RPMI7951 (cell line): ENCODE data around the gene SLC25A43. TPM values are rescaled to one million over a fixed set of nuclear protein-coding genes. Genes with fewer than 3 reads are reported as not detected.
"Not testable (repeated sequence)": the region's sequence is repeated elsewhere in the genome, so short reads cannot be mapped to it uniquely, and the experiment has no call there.

ENCODE experiments used
- DNase-seq: peaks from one replicate; pipeline ENCODE4 v3.0.0-alpha.2; 2012; ENCODE audit warnings: low read depth
- total RNA-seq: library from RNA; depleted of rRNA; stranded (reverse); fragments of >200 nt; shearing (Covaris generic); gene quantifications from 2 replicates; pipeline ENCODE4 v1.2.3, GENCODE V29; 2014; rRNA removed

SLC25A43 gene
- total RNA-seq, result 20.5 and 22.5 TPM in 2 replicates

GRCh38 chrX:119398974-119399771 lies at the start of gene SLC25A43:
TSS of gene SLC25A43 (plus strand) at chrX:119399336. CDS start at chrX:119399404, 68 bp downstream.
- DNase-seq, result peak; percentile 37

DNA sequence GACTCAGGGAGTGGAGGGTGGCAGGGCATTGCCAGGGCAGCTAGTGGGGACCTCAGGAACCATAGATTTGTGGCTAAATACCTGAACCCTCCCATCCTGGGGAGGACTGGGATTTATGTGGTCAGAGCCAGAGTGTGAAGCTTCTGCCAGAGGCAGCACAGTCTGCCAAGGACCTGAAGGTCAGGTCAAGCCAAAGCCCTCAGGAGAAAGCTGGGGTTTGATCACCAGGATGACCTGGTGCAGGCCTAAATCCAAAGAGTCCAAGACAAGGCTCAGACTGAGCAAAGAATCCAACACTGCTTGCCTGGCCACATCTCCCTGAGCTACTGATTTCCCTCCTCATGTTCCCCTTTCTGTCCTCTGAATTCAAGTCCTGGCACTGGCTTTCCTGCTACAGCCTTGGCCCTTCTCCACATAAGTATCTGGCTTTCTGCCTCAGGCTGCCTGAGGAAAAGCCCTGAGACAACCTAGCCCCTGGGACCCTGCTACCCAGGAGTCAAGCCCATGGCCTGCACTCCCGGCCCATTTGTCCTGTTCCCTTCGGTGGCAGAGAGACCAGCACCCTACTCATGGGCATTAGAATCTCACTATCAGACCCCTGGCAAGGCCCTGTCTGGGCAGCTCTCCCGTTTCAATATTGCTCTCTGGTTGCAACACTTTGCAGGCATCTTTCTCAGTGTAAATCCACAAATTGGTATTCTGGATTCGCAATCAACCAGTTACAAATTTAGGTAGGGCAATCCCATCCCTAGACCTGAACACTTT lies 39.3 kb upstream of the SLC25A43 start:
- no peak for DNase-seq

- DNase-seq, result not testable (repeated sequence)
Measured at GRCh38 chrX:119361451-119361850, 37.7 kb upstream of the SLC25A43 start.

- DNase-seq, result not testable (repeated sequence)
Measured at GRCh38 chrX:119362074-119362473, 37.1 kb upstream of the SLC25A43 start.

- DNase-seq, result no peak
Measured at GRCh38 chrX:119363391-119363790, 35.7 kb upstream of the SLC25A43 start.

DNA sequence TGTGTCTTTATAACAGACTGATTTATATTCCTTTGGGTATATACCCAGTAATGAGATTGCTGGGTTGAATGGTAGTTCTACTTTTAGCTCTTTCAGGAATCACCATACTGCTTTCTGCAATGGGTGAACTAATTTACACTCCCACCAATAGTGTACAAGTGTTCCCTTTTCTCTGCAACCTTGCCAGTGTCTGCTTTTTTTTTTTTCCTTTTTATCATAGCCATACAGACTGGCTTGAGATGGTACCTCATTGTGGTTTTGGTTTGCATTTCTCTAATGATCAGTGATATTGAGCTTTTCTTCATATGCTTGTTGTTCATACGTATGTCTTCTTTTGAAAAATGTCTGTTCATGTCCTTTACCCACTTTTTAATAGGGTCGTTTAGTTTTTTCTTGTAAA lies 27.3 kb upstream of the SLC25A43 start:
- DNase-seq, result not testable (repeated sequence)

DNA sequence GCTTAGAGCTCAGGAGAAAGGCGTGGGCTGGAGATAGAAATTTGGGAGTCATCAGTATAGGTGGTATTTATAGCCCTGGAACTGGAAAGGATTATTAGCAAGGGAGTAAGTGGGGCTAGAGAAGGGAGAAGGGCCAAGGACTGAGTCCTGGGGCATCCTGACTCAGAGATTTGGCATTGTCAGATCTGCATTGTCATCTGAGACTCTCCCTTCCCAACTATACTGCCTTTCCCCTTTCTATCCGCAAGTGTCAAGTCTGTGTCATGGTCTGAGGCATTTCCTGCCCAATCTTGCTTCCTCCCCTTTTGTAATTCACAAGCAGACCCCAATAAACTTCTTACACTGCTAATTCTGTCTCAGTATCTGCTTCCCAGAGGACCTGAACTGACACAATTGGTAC lies 24.4 kb upstream of the SLC25A43 start:
- DNase-seq, result peak; percentile 84

- peak; percentile 76 for DNase-seq
Measured at GRCh38 chrX:119375561-119375960, 23.6 kb upstream of the SLC25A43 start.

DNA sequence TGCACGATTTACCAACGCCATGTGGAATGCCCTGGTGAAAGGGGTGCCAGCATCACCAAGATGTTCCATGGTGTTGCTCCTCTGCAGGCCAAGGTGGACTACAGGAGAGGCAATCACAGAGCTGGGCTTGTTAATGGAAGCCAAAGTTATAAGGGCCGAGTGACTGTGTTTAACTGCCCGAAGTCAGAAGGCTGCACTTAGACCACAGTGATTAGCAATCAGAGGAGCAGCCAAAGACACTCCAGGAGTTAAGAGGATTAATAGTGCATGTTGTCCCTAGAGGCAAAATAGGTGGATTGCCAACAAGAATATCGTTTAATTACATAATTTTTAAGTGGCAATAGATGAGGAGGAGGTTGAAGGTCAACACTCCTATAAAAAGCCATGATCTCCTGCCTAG lies 22.8 kb upstream of the SLC25A43 start:
- no peak for DNase-seq

- no peak for DNase-seq
Measured at GRCh38 chrX:119381349-119381944, 17.7 kb upstream of the SLC25A43 start.

DNA sequence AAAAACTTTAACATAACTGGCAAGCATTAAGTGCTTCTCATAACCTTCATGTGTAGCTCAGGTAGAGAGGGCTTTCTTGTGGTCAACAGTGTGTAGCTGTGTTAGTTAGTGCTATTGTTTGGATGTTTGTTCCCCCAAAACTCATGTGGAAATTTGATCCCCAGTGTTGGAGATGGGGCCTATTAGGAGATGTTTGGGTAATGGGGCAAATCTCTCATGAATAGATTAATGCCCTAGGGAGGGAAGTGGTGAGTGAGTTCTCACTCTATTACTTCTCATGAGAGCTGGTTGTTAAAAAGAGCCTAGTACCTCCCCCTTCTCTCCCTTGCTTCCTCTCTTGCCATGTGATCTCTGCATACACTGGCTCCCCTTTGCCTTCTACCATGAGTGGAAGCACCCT lies 16.5 kb upstream of the SLC25A43 start:
- DNase-seq, result no peak

DNA sequence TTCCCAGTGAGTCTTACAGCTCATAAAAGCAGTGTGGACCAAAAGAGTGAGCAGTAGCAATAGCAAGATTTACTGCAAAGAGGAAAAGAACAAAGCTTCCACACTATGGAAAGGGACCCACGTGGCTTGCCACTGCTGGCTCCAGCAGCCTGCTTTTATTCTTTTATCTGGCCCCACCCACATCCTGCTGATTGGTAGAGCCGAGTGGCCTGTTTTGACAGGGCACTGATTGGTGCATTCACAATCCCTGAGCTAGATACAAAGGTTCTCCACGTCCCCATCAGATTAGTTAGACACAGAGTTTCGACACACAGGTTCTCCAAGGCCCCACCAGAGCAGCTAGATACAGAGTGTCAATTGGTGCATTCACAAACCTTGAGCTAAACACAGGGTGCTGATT lies 12.5 kb upstream of the SLC25A43 start:
- not testable (repeated sequence) for DNase-seq

DNA sequence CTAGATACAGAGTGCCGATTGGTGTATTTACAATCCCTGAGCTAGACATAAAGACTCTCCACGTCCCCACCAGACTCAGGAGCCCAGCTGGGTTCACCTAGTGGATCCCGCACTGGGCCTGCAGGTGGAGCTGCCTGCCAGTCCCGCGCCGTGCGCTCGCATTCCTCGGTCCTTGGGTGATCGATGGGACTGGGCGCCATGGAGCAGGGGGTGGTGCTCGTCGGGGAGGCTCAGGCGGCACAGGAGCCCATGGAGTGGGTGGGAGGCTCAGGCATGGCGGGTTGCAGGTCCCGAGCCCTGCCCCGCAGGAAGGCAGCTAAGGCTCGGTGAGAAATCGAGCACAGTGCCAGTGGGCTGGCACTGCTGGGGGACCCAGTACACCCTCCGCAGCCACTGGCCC lies 11.7 kb upstream of the SLC25A43 start:
- DNase-seq, result not testable (repeated sequence)

GRCh38 chrX:119389214-119389613 lies 9.9 kb upstream of the SLC25A43 start:
- DNase-seq, result no peak

- DNase-seq, result no peak
Measured at GRCh38 chrX:119389871-119390501, 9.2 kb upstream of the SLC25A43 start.

- DNase-seq, result peak; percentile 37
Measured at GRCh38 chrX:119391279-119391678, 7.9 kb upstream of the SLC25A43 start.

- no peak for DNase-seq
Measured at GRCh38 chrX:119393144-119393543, 6.0 kb upstream of the SLC25A43 start.

DNA sequence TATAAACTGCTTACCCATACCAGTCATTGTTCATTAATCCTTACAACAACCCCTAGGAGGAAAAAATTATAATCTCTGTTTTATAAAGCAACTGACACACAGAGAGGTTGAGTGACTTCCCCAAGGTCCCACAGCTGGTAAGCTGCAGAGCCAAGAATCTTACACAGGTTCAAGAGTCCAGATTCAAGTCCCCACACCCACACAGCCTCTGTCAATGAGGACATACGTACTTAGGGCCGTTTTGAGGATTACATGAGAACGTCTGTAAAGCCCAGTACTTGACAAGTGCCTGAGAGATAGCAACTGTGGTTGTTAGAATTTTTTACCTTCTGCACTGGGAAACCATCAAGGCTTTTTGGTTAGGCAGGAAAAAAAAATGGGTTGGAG lies 556 bp upstream of the SLC25A43 start:
- DNase-seq, result no peak

- no peak for DNase-seq
Measured at GRCh38 chrX:119399772-119400101, 601 bp downstream of the SLC25A43 start.

GRCh38 chrX:119401569-119401968 lies 2.4 kb downstream of the SLC25A43 start:
- no peak for DNase-seq

GRCh38 chrX:119402588-119402987 lies 3.5 kb downstream of the SLC25A43 start:
- DNase-seq, result no peak

DNA sequence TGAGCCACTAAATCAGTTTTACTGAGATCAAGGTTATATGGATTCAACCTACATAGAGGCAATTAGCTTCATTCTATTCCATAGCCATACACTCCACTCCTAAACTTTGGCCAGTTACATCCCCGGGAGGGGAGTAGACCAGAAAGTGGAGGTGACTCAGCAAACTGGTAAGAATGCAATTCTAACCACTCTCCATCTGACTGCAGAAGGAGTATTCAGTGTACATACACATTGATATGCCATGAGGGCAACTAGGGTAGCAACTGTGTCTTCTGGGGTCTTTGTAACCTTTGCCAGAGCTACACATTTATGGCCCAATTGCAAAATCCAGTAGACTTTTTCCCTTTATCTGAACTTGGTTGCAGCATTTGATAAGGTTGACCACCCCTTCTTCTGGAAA lies 7.6 kb downstream of the SLC25A43 start:
- peak; percentile 46 for DNase-seq
